Caco-2 (cell line): Measurements from ENCODE around the gene METTL26. TPM values are rescaled to one million over a fixed set of nuclear protein-coding genes. Genes with fewer than 3 reads are reported as not detected.

Source experiments
- BruUV-seq: library from RNA; stranded (reverse); fragments of 400-500 nt; replicated peaks from 2 replicates; lab custom pipeline; 2021; lab: Mats Ljungman, UMichigan
- CTCF ChIA-PET: fragments of 300-600 bp; sonication (Branson Sonifier 250); formaldehyde crosslinking; loops from one replicate; lab custom pipeline; 2022; ENCODE audit warnings: antibody characterized with exemption; lab: Charles Lee
- POLR2A ChIA-PET: fragments of 300-600 bp; sonication (Branson Sonifier 250); formaldehyde crosslinking; loops from one replicate; lab custom pipeline; 2022; ENCODE audit warnings: antibody characterized with exemption; lab: Charles Lee
- DNase-seq, 2 experiments: peaks; one replicate each; pipeline versions ENCODE4 v3.0.0 to v3.0.0-alpha.2; 2020 to 2022
- H3K27me3 ChIP-seq: replicated peaks from 2 replicates; pipeline ENCODE4 v1.6.0; 2011; ENCODE audit warnings: low read length; ENCODE audit not compliant: control insufficient read depth, insufficient read depth
- H3K36me3 ChIP-seq: 2 replicates; pipeline ENCODE4 v1.5.1; 2011; ENCODE audit warnings: low read length; ENCODE audit not compliant: control insufficient read depth, insufficient read depth
- H3K4me1 ChIP-seq: fragments of 250-450 bp; sonication (Bioruptor Pico); 2 replicates; pipeline ENCODE4 v1.5.1; 2020; ENCODE audit warnings: mild to moderate bottlenecking
- H3K4me3 ChIP-seq: 2 replicates; pipeline ENCODE4 v1.5.1; 2011; ENCODE audit warnings: low read depth, mild to moderate bottlenecking, control low read depth, low read length
- H3K9me3 ChIP-seq: fragments of 250-450 bp; sonication (Bioruptor Pico); 2 replicates; pipeline ENCODE4 v1.5.1; 2020; ENCODE audit warnings: mild to moderate bottlenecking, moderate library complexity
- H3K27ac Mint-ChIP-seq: one replicate; pipeline ENCODE4 v1.8.0; 2022; ENCODE audit warnings: mixed read lengths; ENCODE audit not compliant: unreplicated experiment
- H3K27me3 Mint-ChIP-seq: one replicate; pipeline ENCODE4 v1.8.0; 2022; ENCODE audit warnings: mixed read lengths; ENCODE audit not compliant: insufficient read depth, unreplicated experiment
- H3K36me3 Mint-ChIP-seq: one replicate; pipeline ENCODE4 v1.8.0; 2022; ENCODE audit warnings: mild to moderate bottlenecking, mixed read lengths; ENCODE audit not compliant: insufficient read depth, unreplicated experiment
- H3K4me1 Mint-ChIP-seq: one replicate; pipeline ENCODE4 v1.8.0; 2022; ENCODE audit warnings: low read depth, mixed read lengths; ENCODE audit not compliant: unreplicated experiment
- H3K4me3 Mint-ChIP-seq: one replicate; pipeline ENCODE4 v1.8.0; 2022; ENCODE audit warnings: mild to moderate bottlenecking, moderate library complexity, mixed read lengths; ENCODE audit not compliant: unreplicated experiment
- H3K9me3 Mint-ChIP-seq: one replicate; pipeline ENCODE4 v1.8.0; 2022; ENCODE audit warnings: mixed read lengths; ENCODE audit not compliant: unreplicated experiment
- intact Hi-C: fragments of 100-400 bp; cut with micrococcal nuclease; formaldehyde crosslinking; loops from one replicate; pipeline ENCODE4 v1.10.0; 2022; ENCODE audit not compliant: unreplicated experiment
- total RNA-seq: library from RNA; stranded (reverse); gene quantifications from 2 replicates; pipeline ENCODE4 v1.2.3, GENCODE V29; 2022
- TF ChIP-seq, protein P1 (sequence below), 2 experiments: fragments of 200-600 bp in 1 of 2; IDR thresholded peaks; 1 replicate in 1 of 2; 2 replicates in 1 of 2; pipeline versions ENCODE4 v1.5.1 to v1.8.0; 2011 to 2022; ENCODE audit warnings: antibody characterized with exemption in 1 of 2, control low read depth in 1 of 2, inconsistent platforms in 1 of 2, low read depth in 1 of 2, low read length in 1 of 2, mild to moderate bottlenecking in 1 of 2, moderate library complexity in 1 of 2; ENCODE audit not compliant: insufficient read depth in 1 of 2, severe bottlenecking in 1 of 2, unreplicated experiment in 1 of 2

The METTL26 gene
- total RNA-seq, 1 experiment from 2014 or later: 67.4 TPM

GRCh38 chr16:622920-623280, 13.2 kb downstream of the METTL26 start:
- intact Hi-C loops: no loop called here
- no peaks in the 10 kb centered on the region for H3K4me1 ChIP-seq
- no peak overlapping the region for H3K4me3 Mint-ChIP-seq
- DNase-seq: no peak
- no peaks in the 10 kb centered on the region for H3K9me3 ChIP-seq
- TF ChIP-seq, protein P1, sequence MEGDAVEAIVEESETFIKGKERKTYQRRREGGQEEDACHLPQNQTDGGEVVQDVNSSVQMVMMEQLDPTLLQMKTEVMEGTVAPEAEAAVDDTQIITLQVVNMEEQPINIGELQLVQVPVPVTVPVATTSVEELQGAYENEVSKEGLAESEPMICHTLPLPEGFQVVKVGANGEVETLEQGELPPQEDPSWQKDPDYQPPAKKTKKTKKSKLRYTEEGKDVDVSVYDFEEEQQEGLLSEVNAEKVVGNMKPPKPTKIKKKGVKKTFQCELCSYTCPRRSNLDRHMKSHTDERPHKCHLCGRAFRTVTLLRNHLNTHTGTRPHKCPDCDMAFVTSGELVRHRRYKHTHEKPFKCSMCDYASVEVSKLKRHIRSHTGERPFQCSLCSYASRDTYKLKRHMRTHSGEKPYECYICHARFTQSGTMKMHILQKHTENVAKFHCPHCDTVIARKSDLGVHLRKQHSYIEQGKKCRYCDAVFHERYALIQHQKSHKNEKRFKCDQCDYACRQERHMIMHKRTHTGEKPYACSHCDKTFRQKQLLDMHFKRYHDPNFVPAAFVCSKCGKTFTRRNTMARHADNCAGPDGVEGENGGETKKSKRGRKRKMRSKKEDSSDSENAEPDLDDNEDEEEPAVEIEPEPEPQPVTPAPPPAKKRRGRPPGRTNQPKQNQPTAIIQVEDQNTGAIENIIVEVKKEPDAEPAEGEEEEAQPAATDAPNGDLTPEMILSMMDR (IDR thresholded peaks at IDR 0.05; ENCODE audit: insufficient read depth in 1 of 2, low read depth in 1 of 2, low read length in 1 of 2, severe bottlenecking in 1 of 2, unreplicated experiment in 1 of 2): no peak
- H3K9me3 Mint-ChIP-seq: no peaks in the 10 kb centered on the region
- BruUV-seq: no TSS peak
- no peak overlapping the region for H3K27ac Mint-ChIP-seq
- CTCF ChIA-PET: no interaction called here
- no peaks in the 10 kb centered on the region for H3K4me1 Mint-ChIP-seq
- no peaks in the 10 kb centered on the region for H3K36me3 ChIP-seq
- H3K36me3 Mint-ChIP-seq: peaks cover 10% of the 10 kb centered on the region
- H3K4me3 ChIP-seq: no peak overlapping the region
- no peaks in the 10 kb centered on the region for H3K27me3 Mint-ChIP-seq
- POLR2A ChIA-PET: no interaction called here
- H3K27me3 ChIP-seq: no peaks in the 10 kb centered on the region

GRCh38 chr16:621526-622105, 14.5 kb downstream of the METTL26 start:
- Histone ChIP-seq H3K4me1 (no peaks in the 10 kb centered on the region), H3K4me3 (no peak overlapping the region), H3K27me3 (no peaks in the 10 kb centered on the region), H3K36me3 (no peaks in the 10 kb centered on the region), H3K9me3 (no peaks in the 10 kb centered on the region)
- H3K27ac Mint-ChIP-seq: no peak overlapping the region
- ChIA-PET POLR2A (no interaction called here), CTCF (no interaction called here)
- H3K36me3 Mint-ChIP-seq: peaks cover 5% of the 10 kb centered on the region
- no TSS peak for BruUV-seq
- intact Hi-C loops: no loop called here
- no peaks in the 10 kb centered on the region for H3K9me3 Mint-ChIP-seq
- H3K27me3 Mint-ChIP-seq: no peaks in the 10 kb centered on the region
- H3K4me1 Mint-ChIP-seq: no peaks in the 10 kb centered on the region
- no peak for DNase-seq
- TF ChIP-seq, protein P1 (IDR thresholded peaks at IDR 0.05; ENCODE audit: insufficient read depth in 1 of 2, low read depth in 1 of 2, low read length in 1 of 2, severe bottlenecking in 1 of 2, unreplicated experiment in 1 of 2): no peak
- H3K4me3 Mint-ChIP-seq: no peak overlapping the region

GRCh38 chr16:620700-621525, 15.2 kb downstream of the METTL26 start:
- Histone ChIP-seq H3K4me3 (no peak overlapping the region), H3K4me1 (no peaks in the 10 kb centered on the region), H3K36me3 (no peaks in the 10 kb centered on the region), H3K27me3 (no peaks in the 10 kb centered on the region), H3K9me3 (no peaks in the 10 kb centered on the region)
- TF ChIP-seq, protein P1 (IDR thresholded peaks at IDR 0.05; ENCODE audit: insufficient read depth in 1 of 2, low read depth in 1 of 2, low read length in 1 of 2, severe bottlenecking in 1 of 2, unreplicated experiment in 1 of 2): no peak
- H3K9me3 Mint-ChIP-seq: no peaks in the 10 kb centered on the region
- ChIA-PET POLR2A (no interaction called here), CTCF (no interaction called here)
- H3K4me1 Mint-ChIP-seq: no peaks in the 10 kb centered on the region
- no peak overlapping the region for H3K27ac Mint-ChIP-seq
- H3K4me3 Mint-ChIP-seq: no peak overlapping the region
- intact Hi-C loops: no loop called here
- no peak for DNase-seq
- no TSS peak for BruUV-seq
- H3K36me3 Mint-ChIP-seq: peaks cover 5% of the 10 kb centered on the region
- no peaks in the 10 kb centered on the region for H3K27me3 Mint-ChIP-seq
